ENCODE data around the gene KRTAP3-2.

Gene KRTAP3-2

GRCh38 chr17:41009936-41010335 lies 10.2 kb upstream of the KRTAP3-2 start:
- DNase-seq = no peak

- DNase-seq = no peak
Observed at GRCh38 chr17:41009301-41009760, 9.6 kb upstream of the KRTAP3-2 start.

- no peak for DNase-seq
Observed at GRCh38 chr17:41008811-41009210, 9.1 kb upstream of the KRTAP3-2 start, which contains the start of gene KRTAP3-1. Gene KRTAP3-1, minus strand, starts transcription at chr17:41009128. Its CDS starts 54 bp downstream, at chr17:41009074.

DNA sequence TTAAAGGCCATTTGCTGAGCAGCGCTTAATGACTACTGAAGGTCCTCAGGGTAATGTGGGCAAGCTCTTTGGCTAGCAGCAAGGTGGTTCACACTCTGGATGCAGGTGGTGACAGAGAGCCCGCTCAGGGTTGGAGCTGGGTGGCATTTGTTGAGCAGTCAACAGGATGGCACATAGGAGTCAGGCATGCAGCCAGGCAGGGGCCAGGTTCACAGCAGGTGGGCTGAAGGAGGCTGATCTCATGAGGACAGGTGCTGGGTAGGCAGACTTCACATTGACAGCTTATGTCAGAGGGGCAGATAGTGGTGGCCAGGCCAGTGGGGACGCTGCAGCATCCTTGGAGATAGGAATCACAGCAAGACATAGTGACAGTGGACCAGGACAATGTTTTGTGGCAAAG lies 4.7 kb upstream of the KRTAP3-2 start:
- DNase-seq = no peak

DNA sequence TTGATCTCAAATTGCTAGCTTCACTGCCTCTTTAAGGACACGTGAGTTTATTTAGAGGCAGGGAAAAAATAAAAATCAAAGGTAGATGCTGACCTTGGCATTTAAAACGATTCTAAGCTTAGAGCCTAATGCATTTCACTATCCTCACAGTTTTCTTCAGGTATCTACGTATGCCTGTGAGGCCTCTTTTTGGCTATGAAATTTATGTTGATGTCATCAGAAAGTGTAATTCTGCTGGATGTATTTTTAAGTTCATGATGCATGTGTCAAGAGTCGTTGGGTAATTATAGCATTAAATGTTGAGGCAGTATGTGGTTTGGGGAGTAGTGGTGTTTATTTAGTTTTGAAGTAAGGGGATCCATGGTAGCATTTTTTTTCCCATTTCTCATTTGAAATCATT lies 4.2 kb upstream of the KRTAP3-2 start:
- no peak for DNase-seq

DNA sequence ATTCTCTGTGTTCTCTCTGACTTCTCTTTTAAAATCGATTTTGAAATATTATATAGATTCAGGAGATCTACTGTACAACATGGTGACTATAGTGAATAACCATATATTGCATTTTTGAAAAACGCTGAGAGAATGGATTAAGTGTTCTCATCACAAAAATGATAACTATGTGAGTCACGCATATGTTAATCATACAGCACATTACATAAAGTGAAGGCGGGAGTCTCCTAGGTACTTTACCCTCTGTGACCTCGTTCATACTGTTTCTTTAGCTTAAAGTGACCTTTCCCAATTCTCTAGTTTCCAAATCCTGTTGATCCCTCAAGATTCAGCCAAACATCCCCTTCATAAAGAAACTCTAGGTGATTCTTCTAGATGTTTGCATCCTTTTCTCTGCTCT lies 3.1 kb upstream of the KRTAP3-2 start:
- DNase-seq = no peak

GRCh38 chr17:41001795-41002194 lies 2.1 kb upstream of the KRTAP3-2 start:
- no peak for DNase-seq

GRCh38 chr17:40997361-40997760 lies 2.3 kb downstream of the KRTAP3-2 start:
- no peak for DNase-seq

DNA sequence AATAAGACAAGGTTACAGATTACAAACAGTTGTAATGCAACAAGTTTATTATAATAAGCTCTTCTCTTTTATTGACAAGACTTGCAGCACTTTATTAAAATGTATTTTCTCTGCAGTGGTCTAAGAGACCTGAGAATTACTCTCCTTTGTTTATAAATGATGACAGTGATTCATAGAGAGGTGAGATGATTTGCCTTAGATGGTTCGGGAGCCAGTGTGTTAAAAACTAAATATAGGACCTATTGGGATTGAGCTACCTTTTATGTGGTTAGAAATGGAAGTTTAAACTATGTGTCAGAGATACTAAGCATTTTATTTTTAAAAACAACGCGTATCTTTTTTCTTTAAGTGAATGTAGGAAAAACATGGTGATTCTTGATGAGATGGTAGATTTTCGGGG lies 2.9 kb downstream of the KRTAP3-2 start:
- no peak for DNase-seq

GRCh38 chr17:40995116-40995515 lies 4.6 kb downstream of the KRTAP3-2 start:
- no peak for DNase-seq

DNA sequence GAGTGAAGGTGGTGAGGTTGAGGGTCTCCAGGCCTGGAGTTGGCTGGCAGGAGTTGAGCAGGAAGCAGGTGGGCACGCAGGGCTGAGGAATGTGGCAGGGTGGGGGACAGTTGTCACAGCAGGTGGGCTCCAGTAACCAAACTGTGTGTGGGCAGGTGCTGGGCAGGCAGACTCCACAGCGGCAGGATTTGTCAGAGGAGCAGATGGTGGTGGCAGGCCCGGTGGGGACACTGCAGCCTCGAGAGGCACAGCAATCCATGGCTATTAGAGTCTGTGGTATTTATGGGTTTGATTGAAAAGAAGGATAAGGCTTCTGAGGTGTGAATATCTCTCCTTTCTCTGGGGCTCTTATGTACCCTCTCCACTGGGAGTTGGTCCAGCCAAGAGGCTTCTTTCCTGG lies 5.9 kb downstream of the KRTAP3-2 start, which contains the start of gene KRTAP3-3:
Gene KRTAP3-3, minus strand, starts transcription at position 326 of the 400 bp plus-strand sequence. Its CDS starts 67 bp downstream, at position 259.
- no peak for DNase-seq

GRCh38 chr17:40993084-40993483 lies 6.6 kb downstream of the KRTAP3-2 start:
- DNase-seq = no peak

DNA sequence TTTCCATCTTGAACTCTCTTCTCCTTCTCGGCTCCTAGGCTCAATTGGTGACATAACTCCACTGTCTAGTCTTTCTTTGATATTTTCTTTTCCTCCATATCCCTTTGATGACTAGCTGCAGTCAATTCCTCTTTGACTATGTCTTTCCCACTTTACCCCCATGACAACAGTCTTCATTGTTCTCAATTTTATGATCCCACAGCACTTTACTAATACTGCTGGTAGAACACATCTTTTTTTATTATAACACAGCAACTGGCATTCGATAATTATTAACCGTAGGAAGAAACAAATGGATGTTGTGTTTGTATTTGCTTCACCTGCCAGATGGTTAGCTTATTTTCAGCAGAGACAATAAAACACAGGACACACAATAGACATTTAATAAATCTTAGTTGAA lies 7.0 kb downstream of the KRTAP3-2 start:
- no peak for DNase-seq

- DNase-seq = no peak
Observed at GRCh38 chr17:40986920-40987319, 12.8 kb downstream of the KRTAP3-2 start.

DNA sequence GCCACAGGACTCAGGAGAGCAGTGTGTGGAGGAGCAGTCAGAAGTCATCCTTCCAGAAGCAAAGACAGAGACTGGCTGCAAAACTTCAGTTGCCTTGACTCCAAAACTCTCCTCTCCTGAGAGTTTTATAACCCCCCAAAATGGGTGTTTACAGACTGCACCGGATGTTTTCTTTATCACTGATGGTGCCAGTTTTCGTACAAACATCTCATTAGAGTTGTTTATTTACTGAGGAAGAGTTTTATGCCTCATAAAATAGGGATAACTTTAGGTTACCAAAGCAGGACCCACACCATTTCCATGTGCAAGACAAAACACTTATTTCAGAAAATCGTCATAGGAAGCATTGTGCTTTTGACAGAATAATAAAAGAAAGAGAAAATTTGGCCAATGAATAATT lies 15.5 kb downstream of the KRTAP3-2 start, which contains the start of gene KRT40:
Gene KRT40, minus strand, starts transcription at position 101 of the 400 bp plus-strand sequence. Its CDS starts 53 bp downstream, at position 48.
- no peak for DNase-seq

- no peak for DNase-seq
Observed at GRCh38 chr17:40981115-40981514, 18.6 kb downstream of the KRTAP3-2 start.

GRCh38 chr17:40980596-40980995 lies 19.1 kb downstream of the KRTAP3-2 start:
- no peak for DNase-seq

DNA sequence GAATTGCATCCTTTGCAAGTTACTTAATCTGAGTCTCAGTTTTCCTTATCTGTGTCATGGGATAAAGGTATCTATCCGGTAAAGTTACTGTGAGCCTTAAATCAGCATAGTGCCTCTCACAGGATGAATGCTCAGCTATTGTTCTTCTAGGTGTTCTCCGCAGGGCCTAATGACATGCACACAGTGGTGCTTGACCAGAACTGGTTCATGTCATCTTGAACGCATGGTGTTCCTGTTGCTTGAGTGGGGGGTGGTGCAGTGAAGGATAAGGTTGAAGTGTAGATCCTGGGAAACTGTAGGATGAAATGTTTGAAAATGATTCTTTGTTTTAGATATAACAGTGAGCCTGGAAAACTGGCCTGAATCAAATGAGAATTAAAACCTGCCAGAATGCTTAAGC lies 19.6 kb downstream of the KRTAP3-2 start:
- DNase-seq = no peak

- no peak for DNase-seq
Observed at GRCh38 chr17:40978575-40979151, 21.0 kb downstream of the KRTAP3-2 start.

- DNase-seq = no peak
Observed at GRCh38 chr17:40975516-40975915, 24.2 kb downstream of the KRTAP3-2 start.

GRCh38 chr17:40974366-40974765 lies 25.3 kb downstream of the KRTAP3-2 start:
- DNase-seq = no peak

DNA sequence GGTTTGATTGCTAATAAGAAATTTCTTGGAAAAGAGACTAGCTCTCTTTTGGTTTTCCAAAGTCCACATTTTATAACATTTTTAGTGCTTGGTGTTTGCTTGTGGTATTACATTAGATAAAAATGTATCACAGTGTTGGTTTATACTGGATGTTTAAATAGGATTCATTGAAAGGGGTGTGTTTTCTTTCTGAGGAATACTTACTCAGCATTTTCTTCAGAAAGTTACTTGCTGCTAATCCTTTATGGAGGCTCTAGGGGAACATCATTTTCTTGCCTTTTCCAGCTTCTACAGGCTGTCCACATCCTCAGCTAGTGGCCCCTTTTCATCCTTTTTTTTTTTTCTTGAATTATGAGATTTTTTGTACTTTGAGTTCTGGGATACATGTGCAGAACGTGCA lies 32.1 kb downstream of the KRTAP3-2 start:
- DNase-seq = no peak

- DNase-seq = no peak
Observed at GRCh38 chr17:40966848-40967247, 32.9 kb downstream of the KRTAP3-2 start, which contains the start of gene KRT39. Gene KRT39, minus strand, starts transcription at chr17:40966948. Its CDS starts 92 bp downstream, at chr17:40966856.

DNA sequence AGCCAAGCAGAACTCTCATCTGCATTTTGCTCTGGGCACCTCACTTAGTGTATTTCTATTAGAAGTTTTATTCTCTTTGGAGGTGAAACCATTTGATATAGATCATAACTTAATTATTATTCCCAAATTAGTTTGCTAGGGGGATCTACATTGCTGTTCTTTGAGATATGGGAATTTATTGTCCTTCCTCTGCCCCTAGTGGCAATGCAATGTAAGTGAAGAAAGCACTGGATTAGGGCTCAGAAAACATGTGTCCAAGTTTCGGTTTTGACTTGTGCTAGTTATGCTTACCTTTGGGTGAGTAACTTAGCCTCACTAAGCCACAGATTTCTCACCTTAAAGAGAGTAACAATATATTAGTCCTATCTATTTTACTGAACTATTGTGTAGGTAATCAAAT lies 35.9 kb downstream of the KRTAP3-2 start:
- peak; percentile 50 for DNase-seq

GRCh38 chr17:40962059-40962561 lies 37.6 kb downstream of the KRTAP3-2 start:
- DNase-seq = no peak
